ENCODE measurements around the gene VWA1. TPM values are rescaled to one million over a fixed set of nuclear protein-coding genes. Genes with fewer than 3 reads are reported as not detected.

The VWA1 gene
- polyA plus RNA-seq, 1 donor (not counting 4 experiments of a cell fraction or from before 2014, with no cell fraction given) = 6.5 TPM

DNA sequence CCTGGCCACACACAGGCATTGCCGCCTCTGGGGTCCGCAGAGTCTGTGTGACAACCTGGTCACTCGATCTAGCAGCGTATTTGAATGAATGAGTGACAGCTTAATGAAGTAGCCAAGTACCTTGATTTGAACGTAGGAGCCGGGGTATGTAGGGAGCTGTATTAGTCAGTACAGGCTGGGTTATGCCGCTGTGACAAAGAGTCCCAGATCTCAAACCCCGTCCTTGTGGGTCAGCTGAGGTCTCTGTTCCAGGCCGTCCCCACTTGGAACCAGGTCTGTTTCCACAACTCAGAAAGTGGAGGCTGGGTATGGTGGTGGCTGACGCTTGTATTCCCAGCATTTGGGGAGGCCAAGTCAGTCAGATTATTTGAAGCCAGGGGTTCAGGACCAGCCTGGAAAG lies 56.1 kb downstream of the VWA1 start:
- H4K20me1 ChIP-seq (ENCODE audit: control insufficient read depth, extremely low read depth, insufficient read depth, low read length) = no peaks in the 10 kb centered on the region
- no peak overlapping the region for H2AFZ ChIP-seq (ENCODE audit: control insufficient read depth, low read length)
- H3K9ac ChIP-seq (ENCODE audit: control insufficient read depth, extremely low read depth, insufficient read depth, low read length) = no peak overlapping the region
- H3K9me1 ChIP-seq (ENCODE audit: control insufficient read depth, extremely low read depth, insufficient read depth, low read length) = no peaks in the 10 kb centered on the region
- H3K9me3 ChIP-seq (ENCODE audit: control insufficient read depth, low read depth, low read length) = no peaks in the 10 kb centered on the region
- no peaks in the 10 kb centered on the region for H3K27me3 ChIP-seq (ENCODE audit: control insufficient read depth, extremely low read depth, insufficient read depth, low read length)
- no peaks in the 10 kb centered on the region for H3K4me1 ChIP-seq (ENCODE audit: control insufficient read depth, extremely low read depth, insufficient read depth, low read length)
- H3K4me3 ChIP-seq (ENCODE audit: control insufficient read depth in 2 of 3, extremely low read depth in 1 of 3, insufficient read depth in 2 of 3, low read depth in 1 of 3, low read length in 3 of 3) = no peak overlapping the region
- TF ChIP-seq, protein P1, sequence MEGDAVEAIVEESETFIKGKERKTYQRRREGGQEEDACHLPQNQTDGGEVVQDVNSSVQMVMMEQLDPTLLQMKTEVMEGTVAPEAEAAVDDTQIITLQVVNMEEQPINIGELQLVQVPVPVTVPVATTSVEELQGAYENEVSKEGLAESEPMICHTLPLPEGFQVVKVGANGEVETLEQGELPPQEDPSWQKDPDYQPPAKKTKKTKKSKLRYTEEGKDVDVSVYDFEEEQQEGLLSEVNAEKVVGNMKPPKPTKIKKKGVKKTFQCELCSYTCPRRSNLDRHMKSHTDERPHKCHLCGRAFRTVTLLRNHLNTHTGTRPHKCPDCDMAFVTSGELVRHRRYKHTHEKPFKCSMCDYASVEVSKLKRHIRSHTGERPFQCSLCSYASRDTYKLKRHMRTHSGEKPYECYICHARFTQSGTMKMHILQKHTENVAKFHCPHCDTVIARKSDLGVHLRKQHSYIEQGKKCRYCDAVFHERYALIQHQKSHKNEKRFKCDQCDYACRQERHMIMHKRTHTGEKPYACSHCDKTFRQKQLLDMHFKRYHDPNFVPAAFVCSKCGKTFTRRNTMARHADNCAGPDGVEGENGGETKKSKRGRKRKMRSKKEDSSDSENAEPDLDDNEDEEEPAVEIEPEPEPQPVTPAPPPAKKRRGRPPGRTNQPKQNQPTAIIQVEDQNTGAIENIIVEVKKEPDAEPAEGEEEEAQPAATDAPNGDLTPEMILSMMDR (optimal IDR thresholded peaks at IDR 0.05 in 1 of 3, IDR thresholded peaks at IDR 0.05 in 1 of 3, conservative IDR thresholded peaks at IDR 0.05 in 1 of 3; ENCODE audit: extremely low read depth in 1 of 3, insufficient read depth in 2 of 3, low read length in 3 of 3) = no peak
- no peak for TF ChIP-seq EZH2 (IDR thresholded peaks at IDR 0.05; ENCODE audit: low read length)
- dilution Hi-C loops (cut with MboI; ENCODE audit: extremely low pct_ligation_motif_present, low sequenced_read_pairs) = no loop called here
- H3K27ac ChIP-seq (ENCODE audit: control insufficient read depth, insufficient read depth, low read length) = no peak overlapping the region
- H3K36me3 ChIP-seq (ENCODE audit: control insufficient read depth in 2 of 2, extremely low read depth in 1 of 2, insufficient read depth in 2 of 2, low read length in 2 of 2) = peaks cover 30 to 46% of the 10 kb centered on the region in 2 experiments
- FAIRE-seq = no peak
- no peak overlapping the region for H3K4me2 ChIP-seq (ENCODE audit: control insufficient read depth, extremely low read depth, insufficient read depth, low read depth, low read length)
- no peaks in the 10 kb centered on the region for H3K79me2 ChIP-seq (ENCODE audit: control insufficient read depth, insufficient read depth, low read length)
- no peak for DNase-seq (ENCODE audit: low read depth, low spot score)

Other genes starting within 250 kb of the VWA1 start
- gene TNFRSF18, start 229.1 kb upstream of the VWA1 start, polyA plus RNA-seq = 0.09 to 0.63 TPM (median 0.21 TPM) in 3 replicates
- gene TNFRSF4, start 221.5 kb upstream of the VWA1 start, polyA plus RNA-seq = 0.04 TPM in 1 of 3 replicates, not detected in the others
- 63.5 to 103 TPM (median 66.3 TPM) in 3 replicates for gene SDF4, start 203.7 kb upstream of the VWA1 start, polyA plus RNA-seq
- 6.8 to 9.5 TPM (median 7.8 TPM) in 3 replicates for gene B3GALT6, start 203.5 kb upstream of the VWA1 start, polyA plus RNA-seq
- 0.15 to 0.46 TPM (median 0.18 TPM) in 3 replicates for gene C1QTNF12, start 189.0 kb upstream of the VWA1 start, polyA plus RNA-seq
- 18.2 to 37.3 TPM (median 27.0 TPM) in 3 replicates for gene UBE2J2, start 161.8 kb upstream of the VWA1 start, polyA plus RNA-seq
- gene SCNN1D, start 155.3 kb upstream of the VWA1 start, polyA plus RNA-seq = 0.08 to 0.32 TPM (median 0.16 TPM) in 3 replicates
- 13.4 to 45.8 TPM (median 17.4 TPM) in 3 replicates for gene ACAP3, start 127.8 kb upstream of the VWA1 start, polyA plus RNA-seq
- 11.4 to 20.5 TPM (median 14.9 TPM) in 3 replicates for gene PUSL1, start 127.1 kb upstream of the VWA1 start, polyA plus RNA-seq
- 70.4 to 89.8 TPM (median 76.9 TPM) in 3 replicates for gene INTS11, start 111.0 kb upstream of the VWA1 start, polyA plus RNA-seq
- gene CPTP, start 110.9 kb upstream of the VWA1 start, polyA plus RNA-seq = 5.8 to 14.0 TPM (median 11.8 TPM) in 3 replicates
- 0.01 to 0.08 TPM (median 0.04 TPM) in 3 replicates for gene TAS1R3, start 104.4 kb upstream of the VWA1 start, polyA plus RNA-seq
- 28.1 to 68.6 TPM (median 31.6 TPM) in 3 replicates for gene DVL1, start 86.3 kb upstream of the VWA1 start, polyA plus RNA-seq
- 0.05 to 0.14 TPM in 2 of 3 replicates, not detected in the other for gene MXRA8, start 77.1 kb upstream of the VWA1 start, polyA plus RNA-seq
- gene AURKAIP1, start 60.5 kb upstream of the VWA1 start, polyA plus RNA-seq = 75.8 to 86.9 TPM (median 83.2 TPM) in 3 replicates
- gene CCNL2, start 36.4 kb upstream of the VWA1 start, polyA plus RNA-seq = 97.0 to 171 TPM (median 140 TPM) in 3 replicates
- gene MRPL20, start 28.4 kb upstream of the VWA1 start, polyA plus RNA-seq = 94.3 to 169 TPM (median 133 TPM) in 3 replicates
- 4.6 to 6.5 TPM (median 5.1 TPM) in 3 replicates for gene ANKRD65, start 14.4 kb upstream of the VWA1 start, polyA plus RNA-seq
- gene ATAD3C, start 14.0 kb downstream of the VWA1 start, polyA plus RNA-seq = 0.39 to 0.72 TPM (median 0.45 TPM) in 3 replicates
- 18.4 to 24.9 TPM (median 20.6 TPM) in 3 replicates for gene ATAD3B, start 36.1 kb downstream of the VWA1 start, polyA plus RNA-seq
- 19.9 to 23.0 TPM (median 22.0 TPM) in 3 replicates for gene ATAD3A, start 76.5 kb downstream of the VWA1 start, polyA plus RNA-seq
- gene TMEM240, start 104.9 kb downstream of the VWA1 start, polyA plus RNA-seq = 0.12 to 0.28 TPM (median 0.12 TPM) in 3 replicates
- 60.2 to 147 TPM (median 79.7 TPM) in 3 replicates for gene SSU72, start 139.2 kb downstream of the VWA1 start, polyA plus RNA-seq
- gene FNDC10, start 164.4 kb downstream of the VWA1 start, polyA plus RNA-seq = 1.2 to 2.8 TPM (median 2.2 TPM) in 3 replicates
- gene MIB2, start 179.8 kb downstream of the VWA1 start, polyA plus RNA-seq = 13.9 to 34.7 TPM (median 16.6 TPM) in 3 replicates
- gene MMP23B, start 196.5 kb downstream of the VWA1 start, polyA plus RNA-seq = 0.07 to 0.17 TPM in 2 of 3 replicates, not detected in the other
- 4.3 to 5.9 TPM (median 4.6 TPM) in 3 replicates for gene CDK11B, start 223.3 kb downstream of the VWA1 start, polyA plus RNA-seq